HG02588 (cell line): ENCODE measurements around the gene MAML3.

Source experiments
- ATAC-seq: cut with Tn5 transposase; IDR thresholded peaks from one replicate; pipeline ENCODE4 v1.9.1; 2021; ENCODE audit warnings: mild to moderate bottlenecking, moderate library complexity; ENCODE audit not compliant: unreplicated experiment

Gene MAML3

DNA sequence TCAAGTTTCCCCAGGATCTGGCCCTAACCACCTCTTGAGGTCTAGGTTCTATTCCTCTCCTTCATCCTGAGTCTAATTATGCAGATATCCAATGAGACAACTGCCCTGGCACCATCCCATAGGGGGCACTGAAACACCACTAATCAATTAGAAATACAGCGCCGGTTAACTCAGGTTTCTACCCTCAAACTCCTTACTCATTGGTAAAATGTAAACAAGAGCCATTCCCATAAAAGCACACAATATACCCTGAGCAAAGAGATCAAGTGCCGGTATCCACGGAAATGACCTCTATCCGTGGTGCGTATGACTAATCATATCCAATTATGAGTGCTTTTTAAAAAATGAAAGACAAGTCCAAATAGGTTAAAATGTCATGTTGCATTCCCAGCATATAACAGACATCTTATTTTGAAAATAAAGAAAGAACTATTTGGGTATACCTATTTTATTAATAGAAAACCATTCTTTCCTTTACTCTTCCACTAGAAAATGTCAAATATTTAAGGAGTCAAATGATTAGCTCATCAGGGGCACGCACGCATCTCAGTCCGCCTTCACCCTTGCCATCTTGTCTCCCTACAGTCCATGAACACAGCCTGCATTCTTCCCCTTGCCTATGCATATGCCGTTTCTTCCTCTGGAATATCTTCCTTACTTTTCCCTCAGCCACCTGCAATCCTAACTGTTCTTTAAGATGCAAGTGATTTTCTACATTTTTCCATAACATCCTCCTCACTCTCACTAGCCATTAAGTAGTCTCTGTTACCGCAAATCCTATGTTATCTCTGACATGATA lies 141.1 kb downstream of the MAML3 start:
- peak; percentile 65 for ATAC-seq

DNA sequence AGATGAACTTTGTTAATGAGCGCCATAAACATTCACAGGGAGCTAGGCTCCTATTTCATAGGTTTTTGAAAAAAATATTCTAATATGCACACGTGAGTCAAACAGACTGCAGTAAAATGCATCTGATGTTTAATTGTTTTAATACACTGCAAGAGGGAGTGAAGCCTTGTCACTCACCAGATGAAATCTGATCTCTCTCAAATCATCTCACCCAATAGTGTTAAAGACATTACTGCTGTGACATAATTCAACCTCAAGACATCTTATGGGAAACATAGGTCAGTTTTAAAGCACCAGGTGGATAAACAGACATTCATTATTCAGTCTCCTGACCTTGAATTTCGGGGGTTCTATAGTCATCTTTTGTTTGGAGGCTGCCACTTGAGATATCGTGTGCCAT lies 148.3 kb downstream of the MAML3 start:
- ATAC-seq: no peak

DNA sequence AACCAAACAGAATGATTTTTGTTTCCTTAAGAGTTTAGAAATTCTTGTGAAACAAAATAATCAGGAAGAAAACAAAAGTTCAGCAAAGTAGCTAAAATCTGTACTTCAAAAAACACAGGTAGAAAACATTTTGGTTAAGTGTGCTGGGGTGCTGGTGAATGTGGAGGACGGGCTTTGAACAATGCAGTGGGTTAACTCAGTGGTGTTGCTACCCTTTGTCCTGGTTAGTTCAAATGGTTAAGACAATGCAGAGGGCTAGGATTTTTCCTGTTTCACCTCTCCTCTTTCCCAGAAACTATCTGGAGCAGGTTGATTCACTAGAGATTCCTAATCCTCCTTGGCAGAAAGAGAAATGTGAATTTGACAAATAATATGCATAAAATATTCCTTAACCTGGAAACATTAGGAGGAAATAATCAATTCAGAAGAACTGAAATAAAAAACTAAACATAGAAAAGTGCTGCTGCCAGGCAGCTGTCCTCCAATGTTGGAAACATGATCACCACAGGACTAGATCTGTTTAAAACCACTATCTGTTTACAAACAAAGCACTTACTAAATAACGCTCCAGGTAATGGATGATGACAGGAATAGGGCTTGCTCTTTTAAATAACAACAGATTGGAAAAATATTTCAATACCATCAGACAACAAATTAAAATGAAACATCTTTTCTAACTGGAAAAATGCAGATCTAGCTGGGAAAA lies 148.9 kb downstream of the MAML3 start:
- no peak for ATAC-seq

DNA sequence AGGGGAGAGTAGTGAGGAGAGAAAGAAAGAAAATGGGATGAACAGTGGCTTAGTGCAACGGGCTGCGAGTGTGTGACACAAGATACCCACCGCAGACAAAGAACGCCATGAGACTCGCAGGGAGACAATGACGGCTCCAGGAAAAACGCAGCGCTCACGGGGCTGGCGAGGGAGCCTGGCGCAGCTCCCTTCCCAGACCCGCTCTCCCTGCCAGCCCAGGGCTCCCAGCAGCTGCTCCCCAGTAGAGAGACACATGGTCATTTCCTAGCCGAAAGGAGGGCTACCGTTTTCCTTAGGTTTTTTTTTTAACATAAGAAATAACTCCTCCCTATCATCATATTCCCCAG lies 149.5 kb downstream of the MAML3 start:
- ATAC-seq: no peak

DNA sequence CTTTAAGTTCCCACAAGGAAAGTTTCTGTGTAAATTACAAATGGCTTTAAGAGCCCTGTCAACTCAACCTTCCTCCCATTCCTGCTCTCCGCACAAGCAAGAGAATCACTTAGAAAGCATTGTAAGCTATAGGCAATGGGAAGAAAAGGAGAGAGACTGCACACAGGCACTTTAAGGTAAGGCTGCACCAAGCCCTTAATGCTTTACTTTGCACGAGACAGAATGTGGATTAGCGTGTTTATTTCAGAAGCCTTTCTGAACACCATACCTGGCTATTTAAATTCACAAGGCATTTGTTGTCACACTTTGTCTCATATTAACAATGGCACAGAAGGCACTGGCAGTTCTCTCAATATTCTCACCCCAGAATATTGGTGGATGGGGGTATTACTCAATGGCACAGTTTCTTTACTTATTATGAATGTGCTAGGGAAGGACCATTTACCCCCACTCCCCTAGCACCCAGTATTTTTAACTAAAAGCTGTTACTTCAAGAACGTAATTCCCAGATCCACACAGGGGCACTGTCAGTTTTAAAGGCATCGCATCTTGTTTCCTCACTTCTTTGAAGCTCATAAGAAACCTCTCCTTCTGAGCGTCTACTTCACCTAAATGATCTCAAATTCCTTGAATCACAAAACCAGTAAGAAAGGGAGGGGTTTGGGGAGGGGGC lies 150.0 kb downstream of the MAML3 start:
- ATAC-seq: no peak

DNA sequence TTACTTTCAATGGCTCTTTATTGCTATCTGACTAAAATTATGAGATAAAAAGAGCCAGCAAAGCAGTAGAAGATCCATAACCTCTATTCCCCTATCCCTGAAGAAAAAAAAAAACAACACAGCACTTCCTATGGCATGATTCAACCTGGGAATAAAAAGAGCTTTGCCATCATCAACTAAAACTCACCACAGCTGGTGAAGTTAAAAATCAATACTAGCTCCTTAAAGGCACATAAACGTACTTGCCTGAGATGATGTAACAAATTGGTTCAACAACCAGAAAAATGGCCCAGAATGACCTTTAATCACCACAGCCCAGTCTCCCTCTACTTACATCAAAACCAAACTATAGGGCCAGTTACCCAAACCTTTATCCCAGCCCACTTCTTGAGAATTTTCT lies 153.8 kb downstream of the MAML3 start:
- ATAC-seq: no peak

DNA sequence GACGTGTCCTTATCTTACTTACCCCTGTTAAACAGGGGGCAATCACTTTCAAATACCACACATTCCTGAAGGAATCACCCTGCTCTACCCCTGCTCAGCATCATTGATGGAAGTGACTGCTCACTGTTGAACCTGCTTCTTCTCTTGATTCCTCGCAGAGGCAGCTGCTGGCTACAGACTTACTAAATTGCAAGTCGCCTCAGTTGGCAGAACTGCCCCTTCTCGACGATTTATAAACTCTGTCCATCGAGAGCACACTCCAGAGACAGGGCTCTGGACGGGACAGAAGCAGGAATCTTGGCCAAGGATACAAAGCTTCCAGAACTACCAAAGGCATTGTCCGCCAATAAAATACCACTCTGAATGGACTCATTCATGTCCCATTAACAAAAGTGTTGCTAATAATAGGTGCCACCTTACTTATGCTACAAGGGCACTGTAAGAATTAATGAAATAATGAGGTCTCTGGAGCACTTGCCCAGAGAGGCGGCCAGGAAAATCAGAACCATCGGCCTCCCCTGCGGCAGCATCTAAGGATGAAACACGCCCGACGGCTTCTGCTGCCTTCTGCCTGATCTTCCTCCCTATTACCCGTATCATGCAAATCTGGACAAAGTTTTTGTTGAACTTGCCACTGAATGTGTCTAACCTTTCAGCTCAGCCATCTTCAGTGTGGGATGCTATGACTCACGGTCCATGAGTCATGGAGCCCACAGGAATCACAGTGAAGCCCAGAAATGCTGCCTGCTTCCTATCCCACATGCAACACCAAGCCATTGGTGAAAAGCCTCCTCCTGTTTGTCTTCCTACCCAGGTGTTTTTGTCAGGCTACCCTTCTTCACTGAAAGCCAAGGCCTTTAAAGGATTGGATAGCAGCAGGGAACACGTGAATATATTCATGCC lies 164.9 kb downstream of the MAML3 start:
- ATAC-seq: no peak

DNA sequence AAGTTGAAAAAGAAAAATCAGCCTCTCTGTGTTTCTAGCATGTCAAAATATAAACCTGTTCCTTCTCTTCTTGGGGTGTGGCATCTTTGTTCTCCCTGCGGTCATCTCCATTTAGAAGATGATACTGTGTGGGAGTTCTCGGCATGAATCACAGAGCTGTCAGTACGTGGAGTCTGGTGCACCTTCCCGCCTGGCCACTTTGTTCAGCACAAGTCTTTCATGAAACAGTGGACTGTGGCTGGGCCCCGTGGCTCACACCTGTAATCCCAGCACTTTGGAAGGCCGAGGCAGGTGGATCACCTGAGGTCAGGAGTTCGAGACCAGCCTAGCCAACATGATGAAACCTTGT lies 166.5 kb downstream of the MAML3 start:
- ATAC-seq: no peak

DNA sequence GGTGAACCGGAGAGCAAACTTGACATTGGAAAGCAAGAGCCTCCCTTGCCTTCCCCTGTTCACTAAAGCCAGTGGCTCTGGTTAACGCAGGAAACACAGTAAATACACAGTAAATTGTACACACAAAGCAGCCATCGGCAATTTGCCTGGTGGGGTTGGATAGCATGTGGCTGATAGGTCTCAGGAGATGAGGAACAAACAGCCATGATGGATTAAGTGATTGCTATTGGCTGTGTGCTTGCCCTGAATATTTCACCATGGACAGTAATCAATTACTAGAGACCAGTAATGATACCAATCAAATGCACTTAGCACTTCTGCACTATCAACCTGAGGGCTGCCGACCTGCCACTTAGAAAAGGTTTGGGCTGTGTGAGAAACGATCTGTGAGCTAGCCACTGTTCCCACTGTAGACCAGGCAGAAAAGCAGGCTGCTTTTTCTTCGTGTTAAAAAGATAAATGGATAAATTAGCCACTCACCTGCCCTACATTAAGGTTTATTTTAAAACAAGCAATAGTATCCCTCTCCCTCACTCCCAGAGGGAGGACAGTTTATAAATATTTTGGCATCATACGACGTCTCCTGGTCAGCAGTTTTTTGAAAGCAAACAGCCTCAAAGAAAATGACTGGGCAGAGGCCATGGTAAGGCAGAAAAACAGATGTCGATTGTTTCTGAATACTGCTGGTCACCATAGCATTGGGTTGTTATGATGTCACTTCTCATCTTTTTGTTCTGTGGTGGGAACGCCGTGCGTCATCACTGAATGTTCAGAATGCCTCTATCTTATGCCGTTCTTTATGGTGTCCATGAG lies 167.1 kb downstream of the MAML3 start:
- ATAC-seq: no peak

DNA sequence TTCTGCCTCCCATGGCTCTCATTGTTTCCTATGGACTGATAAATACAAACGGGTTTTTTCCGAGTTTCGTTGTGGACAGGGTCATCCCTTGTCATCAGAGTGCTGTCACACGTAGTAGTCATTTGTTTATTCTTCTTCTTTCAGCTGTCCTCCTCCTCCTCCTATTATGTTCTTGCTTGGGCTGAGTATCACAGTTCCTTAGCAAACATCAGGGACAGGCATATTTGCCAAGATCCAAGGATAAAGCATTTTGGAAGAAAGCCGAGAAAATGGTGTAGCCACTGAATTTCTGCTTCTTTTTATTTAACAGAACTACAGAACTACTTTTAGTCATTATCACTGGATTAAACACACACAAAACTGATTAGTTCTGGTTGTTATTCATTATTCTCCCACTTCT lies 167.9 kb downstream of the MAML3 start:
- ATAC-seq: no peak

DNA sequence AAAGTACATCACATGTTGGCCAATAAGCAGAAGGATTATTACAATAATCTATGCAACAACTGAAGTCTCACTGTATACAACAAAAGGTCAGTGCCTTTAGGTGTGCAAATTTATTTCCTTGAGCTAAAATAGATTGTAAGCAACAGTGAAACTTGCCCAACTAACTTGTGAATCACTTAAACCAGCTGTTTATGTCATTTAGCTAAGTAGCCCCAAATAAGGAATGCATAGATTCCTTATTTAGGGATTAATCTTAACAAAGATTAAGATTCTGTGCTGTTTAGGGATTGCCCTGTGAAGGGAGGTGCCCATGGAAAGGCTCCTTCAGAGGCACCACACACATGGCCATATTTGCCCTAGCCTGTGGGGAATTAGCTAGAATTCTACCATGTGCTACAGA lies 168.6 kb downstream of the MAML3 start:
- ATAC-seq: no peak

DNA sequence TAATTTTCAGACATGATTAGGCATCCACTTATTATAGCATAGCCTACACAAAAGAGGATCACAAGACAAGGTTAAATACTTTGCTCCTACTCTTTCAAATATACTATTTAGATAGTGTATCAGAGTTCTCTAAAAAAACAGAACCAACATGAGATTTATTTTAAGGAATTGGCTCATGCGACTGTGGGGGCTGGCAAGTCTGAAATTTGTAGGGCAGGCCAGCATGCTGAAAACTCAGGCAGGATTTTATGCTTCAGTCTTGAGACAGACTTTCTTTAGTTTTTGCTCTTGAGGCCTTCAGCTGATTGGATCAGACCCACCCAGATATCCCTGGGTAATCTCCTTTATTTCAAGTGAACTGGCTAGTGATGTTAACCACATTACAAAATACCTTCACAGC lies 169.5 kb downstream of the MAML3 start:
- ATAC-seq: no peak

DNA sequence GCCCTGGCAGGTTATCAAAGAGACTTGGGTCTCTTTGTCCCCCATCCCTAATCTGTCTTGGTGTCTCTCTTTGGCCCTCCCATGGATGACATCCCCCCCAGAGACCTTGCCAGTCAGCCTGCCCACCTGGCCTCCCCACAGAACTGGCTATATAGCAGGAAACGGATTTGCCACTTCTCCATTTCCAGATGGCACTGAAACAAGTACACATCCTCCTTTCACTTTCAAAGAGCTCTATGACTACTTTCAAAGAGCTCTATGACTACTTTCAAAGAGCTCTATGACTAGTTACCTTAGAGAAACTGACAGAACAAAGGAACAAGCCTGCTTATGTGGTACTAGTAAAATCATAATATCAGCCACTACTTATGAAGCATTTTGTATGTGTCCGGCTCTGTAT lies 175.3 kb downstream of the MAML3 start:
- peak; percentile 88 for ATAC-seq

DNA sequence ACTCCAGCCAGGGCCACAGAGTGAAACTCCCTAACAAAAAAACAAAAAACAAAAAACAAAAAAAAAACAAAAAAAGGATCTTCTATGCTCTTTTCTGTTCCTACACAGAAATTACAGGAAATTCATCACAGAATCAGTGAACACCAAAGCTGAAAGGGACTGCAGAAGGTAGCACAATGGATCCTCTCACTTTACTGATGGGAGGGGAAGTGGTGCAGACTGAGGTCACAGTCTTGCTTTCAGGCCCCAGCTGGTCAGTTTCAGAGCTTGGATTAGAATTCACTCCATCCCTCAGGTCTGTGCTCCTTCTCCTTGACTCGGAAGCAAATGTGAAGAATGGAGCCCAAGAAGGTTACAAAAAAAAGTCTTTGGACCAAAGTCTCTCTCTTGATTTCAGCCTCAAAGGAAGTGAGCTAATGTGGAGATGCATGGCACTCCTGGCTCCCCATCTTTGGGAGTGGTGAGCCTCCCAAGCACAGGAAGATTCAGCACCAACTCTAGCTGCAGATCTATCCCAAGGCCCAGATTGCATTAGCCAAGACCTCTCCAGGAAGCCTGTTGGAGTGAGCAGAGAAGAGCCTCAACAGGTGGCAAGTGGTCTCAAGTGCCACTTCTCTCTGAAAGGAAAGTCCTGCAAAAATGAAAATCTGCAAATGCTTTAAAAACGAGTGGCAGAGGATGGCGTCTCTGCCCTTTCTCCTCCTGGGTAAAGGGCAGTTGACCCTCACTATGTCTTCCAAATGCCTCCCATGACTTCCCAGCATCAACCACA lies 176.0 kb downstream of the MAML3 start:
- ATAC-seq: peak; percentile 41

DNA sequence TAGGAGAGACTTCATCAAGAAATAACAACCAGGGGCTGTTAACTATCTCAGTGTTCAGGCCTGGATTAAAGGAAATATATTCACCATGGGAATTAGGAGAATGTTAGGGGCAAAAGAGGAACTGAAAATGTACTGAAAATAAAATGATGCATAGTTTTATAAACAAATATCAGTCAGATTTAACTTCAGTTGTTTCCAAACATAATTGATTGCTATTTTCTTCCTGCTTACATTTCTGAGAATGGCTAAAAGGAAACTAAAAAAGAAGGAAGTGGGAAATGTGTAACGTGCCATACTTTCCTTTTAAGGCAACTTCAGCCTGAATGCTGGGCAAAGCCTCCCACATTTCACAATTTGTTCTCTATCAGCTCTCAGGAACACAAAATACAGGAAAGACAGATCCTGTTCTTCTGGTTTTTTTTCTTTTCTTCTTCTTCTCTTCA lies 178.1 kb downstream of the MAML3 start:
- ATAC-seq: no peak

DNA sequence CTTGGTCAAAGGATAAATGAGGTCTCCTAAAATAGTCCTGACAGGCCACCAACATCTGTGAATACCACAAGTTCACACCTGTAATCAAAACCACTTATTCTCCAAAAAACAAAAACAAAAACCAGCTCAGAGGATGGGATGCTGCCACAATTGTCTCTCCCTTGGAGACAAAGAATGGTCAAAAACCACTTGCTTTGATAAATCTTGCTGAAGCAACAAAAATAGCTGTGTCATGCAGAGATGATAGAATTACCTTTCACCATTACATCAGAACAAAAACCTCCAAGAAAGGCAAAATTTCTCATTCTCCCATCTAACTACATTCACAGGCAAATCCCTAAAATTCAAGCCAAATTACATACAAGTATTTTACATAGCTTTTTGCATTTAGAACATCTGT lies 180.4 kb downstream of the MAML3 start:
- ATAC-seq: no peak

DNA sequence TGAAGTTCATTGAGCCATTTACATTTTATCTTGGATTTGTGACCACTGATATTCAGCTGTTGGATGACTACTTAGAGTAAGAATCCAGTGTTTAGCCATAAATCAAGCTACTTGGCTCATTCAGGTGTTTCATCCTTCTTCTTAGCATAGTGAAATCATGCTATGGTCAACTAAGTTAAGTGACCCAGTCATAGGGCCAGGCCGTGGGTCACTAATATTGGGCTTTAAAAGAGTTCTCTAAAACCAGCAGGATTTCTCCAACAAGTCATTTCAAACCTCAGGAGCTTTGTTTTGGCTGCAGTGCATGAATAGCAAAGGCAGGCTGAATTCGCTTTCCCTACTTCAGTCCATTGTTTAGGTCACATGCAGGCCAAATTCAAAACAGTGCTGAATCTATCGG lies 181.0 kb downstream of the MAML3 start:
- no peak for ATAC-seq

DNA sequence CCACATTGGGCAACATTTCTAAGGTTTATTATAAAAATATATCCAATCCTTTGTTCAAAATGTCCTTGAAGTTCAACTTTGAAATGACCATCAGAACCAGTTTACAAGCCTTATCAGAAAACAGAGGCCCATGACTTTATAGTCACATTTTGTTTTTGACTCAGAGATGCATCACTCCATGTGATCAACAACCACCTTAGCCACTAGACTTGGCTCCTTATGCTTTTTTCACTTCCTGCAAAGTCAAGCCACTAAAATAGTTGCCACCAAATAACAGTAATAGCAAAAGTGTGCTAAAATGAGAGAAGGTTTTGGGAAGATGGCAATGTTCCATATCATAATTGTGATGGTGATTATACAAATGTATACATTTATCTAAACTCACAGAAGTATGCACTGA lies 181.7 kb downstream of the MAML3 start:
- ATAC-seq: no peak

DNA sequence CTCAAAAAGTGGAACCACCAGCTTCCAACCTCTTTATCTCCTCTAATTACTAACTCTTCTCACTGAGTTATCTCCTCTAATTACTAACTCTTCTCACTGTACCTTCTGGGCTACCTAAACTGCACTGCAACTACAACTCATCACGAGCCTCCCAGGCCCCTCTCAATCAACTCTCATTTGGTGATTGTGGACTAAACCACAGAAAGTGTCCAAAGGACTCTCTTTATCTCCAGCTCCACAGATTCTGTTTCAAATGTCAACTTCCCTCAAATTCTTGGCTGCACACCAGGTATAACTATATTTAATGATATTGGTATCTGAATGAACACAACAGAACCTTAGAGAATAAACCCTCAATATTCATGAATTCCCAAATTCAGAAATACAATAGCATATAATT lies 182.9 kb downstream of the MAML3 start:
- no peak for ATAC-seq
